ENCODE results near the gene DPYSL3.

Gene DPYSL3

GRCh38 chr5:147512659-147513379, 3.0 kb upstream of the DPYSL3 start:
- peak; percentile 26 for DNase-seq

- DNase-seq = no peak
These were observed 1.0 kb upstream of the DPYSL3 start for GRCh38 chr5:147510885-147511284.

DNA sequence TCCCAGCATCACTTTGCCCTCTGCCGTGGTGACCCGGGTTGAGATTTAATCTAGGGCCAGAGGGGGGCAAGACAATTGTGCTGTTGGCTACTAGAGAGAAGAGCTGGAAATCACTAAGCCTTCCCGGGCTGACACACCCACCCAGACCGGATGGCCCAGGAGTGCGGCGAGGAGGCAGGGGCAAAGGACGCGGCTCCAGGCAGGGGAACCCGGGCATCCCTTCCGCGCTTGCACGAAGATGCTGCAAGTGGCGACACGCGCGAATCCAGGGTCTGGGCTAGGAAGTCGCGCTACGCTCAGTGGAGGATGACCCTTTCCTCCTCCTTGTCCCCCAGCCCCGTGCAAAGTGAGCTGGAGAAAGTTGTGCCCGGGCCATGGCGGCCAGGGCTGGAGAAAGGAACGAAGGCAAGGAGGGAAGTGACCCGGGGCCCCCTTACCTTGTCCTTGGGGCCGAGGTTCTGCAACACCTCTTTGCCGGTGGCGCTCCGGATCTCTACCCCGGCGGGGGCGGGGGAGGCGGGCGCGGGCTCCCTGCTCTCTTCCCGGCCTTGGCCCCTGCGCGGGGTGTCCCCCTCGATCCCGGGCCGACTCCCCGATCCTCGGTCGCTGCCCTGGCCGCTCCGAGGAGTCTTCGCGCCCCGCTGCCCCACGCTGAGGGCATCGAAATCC, 693 bp downstream of the DPYSL3 start:
- DNase-seq = peak; percentile 49

- no peak for DNase-seq
These were observed 1.2 kb downstream of the DPYSL3 start for GRCh38 chr5:147508711-147509040.

- DNase-seq = no peak
These were observed 2.3 kb downstream of the DPYSL3 start for GRCh38 chr5:147507480-147508126.

DNA sequence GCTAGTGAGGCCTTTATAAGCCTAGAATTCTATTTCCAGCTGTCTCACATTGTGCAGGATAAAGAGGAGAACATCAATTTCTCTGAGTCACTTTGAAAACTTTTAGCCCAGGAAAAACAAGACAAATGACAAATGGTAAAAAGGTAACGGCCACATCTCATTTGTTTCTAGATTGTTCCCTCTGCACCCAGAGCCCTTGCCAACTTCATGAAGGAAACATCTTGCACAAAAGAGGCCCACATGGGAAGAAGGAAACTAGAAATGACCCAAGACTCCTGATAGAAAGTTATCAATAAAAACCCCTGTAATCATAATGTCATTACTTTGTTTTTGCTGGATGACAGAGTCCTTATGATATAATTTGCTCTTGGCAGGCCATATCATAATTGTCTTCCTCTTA, 5.3 kb downstream of the DPYSL3 start:
- no peak for DNase-seq

DNA sequence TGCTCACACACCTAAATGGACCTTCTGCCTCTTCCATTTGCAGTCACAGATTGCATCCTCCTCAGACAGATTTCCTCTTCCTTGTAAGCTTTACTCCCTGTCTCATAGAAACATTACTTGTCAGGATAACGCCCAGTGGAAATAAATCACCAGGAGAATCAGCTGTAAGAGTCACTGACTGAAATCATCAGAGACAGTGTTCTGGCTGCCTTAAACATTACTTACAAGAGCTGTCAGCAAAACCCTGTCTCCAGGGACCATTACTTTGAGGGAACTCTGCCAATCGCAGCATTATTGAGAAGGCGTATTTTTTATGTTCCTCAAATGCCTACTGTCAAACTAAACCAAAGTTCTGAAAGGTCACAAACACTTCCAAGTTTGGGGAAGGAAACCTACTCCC, 5.9 kb downstream of the DPYSL3 start:
- no peak for DNase-seq

DNA sequence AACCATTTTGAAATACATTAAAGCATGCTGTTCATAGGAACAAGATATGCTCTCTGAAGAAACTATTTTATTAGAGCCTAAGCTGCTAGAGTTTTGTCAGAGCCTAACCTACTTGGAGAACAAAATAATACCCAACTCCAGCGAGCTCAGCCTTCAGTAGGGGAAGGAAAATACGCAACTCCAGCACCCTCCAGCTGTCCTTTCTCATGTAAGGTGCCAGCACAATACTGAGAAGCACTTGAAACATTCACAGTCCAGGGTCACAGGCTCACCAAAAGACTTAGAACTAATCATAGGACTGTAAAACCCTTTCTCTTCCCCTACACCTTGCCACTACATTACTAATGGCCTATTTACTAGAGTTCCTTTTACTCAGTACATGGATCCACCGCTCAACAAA, 18.9 kb downstream of the DPYSL3 start:
- DNase-seq = no peak

- no peak for DNase-seq
These were observed 22.7 kb downstream of the DPYSL3 start for GRCh38 chr5:147487031-147487750.

- no peak for DNase-seq
These were observed 24.1 kb downstream of the DPYSL3 start for GRCh38 chr5:147485814-147486213.

GRCh38 chr5:147485046-147485445, 24.8 kb downstream of the DPYSL3 start:
- no peak for DNase-seq

GRCh38 chr5:147484708-147485020, 25.2 kb downstream of the DPYSL3 start:
- no peak for DNase-seq

DNA sequence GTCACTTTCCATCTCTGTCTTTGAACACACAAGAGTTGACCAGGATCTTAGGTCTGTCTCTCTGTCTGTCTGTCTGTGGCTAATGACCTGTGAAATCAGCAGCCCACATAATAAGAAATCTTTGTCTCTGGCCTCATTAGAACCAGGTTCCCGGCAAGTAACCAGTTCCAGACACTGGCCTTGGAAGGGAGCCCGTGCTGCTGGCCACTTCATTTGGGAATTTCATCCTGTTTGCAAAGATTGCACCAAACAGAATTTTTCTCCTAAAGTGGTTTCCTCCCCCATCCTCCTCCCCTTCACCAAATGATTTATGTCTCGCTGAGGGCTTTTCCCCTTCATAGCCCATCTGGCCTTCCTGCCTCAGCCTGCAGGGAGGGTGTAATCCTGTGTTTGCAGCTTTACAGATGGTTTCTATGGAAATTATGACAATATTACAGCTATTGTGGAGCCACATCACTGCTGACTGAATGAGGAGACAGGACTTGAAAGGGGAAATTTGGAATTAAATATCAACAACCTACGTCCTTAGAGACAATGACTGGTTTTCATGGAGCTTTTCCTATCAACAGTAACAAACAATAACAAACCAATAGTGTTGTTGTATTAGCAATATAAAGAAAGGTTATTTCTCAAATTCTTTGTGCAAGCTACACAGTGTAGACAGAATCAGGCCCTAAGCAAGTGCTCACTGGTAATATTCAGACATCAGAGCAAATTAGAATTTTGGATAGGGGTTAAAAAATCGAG, 25.7 kb downstream of the DPYSL3 start:
- DNase-seq = peak; percentile 82

GRCh38 chr5:147483188-147483790, 26.6 kb downstream of the DPYSL3 start:
- peak; percentile 91 for DNase-seq

DNA sequence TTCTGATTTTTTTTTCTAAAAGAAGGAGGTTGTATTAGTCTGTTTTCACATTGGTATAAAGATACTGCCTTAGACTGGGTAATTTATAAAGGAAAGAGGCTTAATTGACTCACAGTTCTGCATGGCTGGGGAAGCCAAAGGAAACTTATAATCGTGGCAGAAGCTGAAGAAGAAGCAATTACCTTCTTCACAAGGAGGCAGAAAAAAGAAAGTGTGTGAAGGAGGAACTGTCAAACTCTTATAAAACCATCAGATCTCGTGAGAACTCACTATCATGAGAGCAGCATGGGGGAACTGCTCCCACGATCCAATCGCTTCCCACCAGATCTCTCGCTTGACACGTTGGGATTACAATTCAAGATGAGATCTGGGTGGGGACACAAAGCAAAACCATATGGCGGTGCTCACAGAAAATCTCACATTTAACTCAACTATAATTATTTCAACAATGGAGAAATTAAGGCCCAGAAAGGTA, 27.1 kb downstream of the DPYSL3 start:
- DNase-seq = peak; percentile 83

DNA sequence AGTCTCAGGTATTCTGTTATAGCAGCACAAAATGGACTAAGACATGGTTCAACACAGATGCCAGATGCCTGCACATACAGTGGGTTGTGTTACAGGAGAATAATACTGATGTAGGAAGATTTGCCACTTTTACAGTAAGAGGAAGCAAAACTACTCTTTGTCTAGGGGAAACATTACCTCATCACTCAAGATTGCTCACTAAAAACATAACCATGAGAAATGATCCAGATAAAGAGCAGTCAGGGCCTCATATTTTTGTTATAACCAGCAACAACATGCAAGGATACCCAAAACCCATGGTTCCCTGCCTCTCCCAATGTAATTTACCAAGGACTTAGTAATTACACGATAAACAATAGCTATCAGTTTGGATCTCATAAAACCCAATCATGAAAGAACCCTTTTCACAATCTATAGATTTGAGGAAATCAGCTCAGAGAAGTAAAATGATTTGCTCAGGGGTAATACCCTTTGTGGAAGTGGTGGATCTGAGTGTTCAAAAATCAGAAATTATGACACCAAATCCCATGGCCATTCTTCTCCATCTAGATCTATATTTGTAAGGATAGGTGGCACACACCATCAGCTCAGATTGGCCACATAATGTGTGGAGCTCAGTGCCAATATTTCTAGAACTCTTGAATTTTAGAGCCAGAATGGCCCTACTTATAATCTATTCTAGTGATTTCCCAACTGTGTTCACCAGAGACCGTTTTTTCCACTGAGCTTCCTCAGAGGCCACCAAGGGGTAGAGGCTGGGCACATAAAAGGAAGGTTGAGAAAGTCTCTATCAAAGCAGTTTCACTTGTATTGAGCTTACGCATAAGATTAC, 27.8 kb downstream of the DPYSL3 start:
- peak; percentile 14 for DNase-seq

- DNase-seq = no peak
These were observed 28.5 kb downstream of the DPYSL3 start for GRCh38 chr5:147481376-147481775.

DNA sequence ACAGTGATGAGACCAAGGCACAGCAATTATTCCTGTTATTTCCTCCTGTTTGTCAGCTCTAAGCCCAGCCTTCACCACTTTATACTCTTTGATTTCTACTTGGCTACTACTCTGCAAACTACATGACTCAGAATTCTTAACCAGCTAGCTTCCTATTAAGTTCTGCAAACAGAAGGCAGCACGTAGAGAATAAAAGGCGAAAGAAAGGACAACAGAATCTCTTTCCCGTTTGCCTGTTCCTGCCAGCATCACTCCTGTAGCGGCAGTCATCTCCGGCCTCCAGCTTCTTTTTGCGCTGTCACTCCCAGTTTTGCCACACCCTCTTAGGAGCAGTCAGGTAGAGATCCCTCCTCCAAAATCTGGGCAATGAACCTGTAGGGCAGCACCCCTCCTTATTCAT, 29.9 kb downstream of the DPYSL3 start:
- DNase-seq = peak; percentile 22

- no peak for DNase-seq
These were observed 30.4 kb downstream of the DPYSL3 start for GRCh38 chr5:147479444-147479843.

GRCh38 chr5:147474140-147474539, 35.7 kb downstream of the DPYSL3 start:
- no peak for DNase-seq

DNA sequence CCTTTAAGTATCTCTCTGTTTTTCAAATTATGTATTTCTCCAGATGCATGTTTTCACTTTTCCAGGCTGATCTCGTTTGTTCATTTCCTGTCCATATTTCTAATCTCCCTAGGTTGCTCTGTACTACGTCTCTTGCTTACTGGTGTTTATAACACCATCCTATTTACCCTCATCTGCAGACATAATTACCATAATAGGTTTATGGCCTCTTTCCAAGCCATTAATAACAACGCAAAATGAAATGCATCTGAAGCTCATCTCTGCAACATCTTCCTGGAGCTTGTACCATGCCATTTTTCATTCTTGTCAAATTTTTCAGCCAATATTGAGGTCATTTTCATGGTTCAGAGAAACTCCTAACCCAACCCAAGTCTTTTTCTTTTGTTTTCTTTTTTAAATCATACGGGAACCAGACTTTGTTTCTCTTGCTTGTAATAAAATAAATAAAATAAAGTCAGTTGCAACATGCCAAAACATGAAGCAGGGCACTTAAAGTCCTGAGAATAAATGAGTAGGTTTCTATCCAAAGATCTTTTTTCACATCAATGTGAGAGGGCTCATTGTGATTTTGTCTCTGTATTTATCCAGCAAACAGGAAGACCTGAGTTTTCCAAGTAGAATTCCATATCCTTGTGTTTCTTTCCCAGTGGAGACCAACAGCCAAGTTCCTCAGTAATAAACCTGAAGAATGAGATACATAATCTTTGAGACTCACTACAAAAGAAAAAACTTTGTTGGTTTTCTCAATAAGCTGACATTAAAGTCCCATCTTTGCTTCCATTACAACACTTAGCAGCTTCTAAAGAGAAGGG, 37.0 kb downstream of the DPYSL3 start:
- DNase-seq = peak; percentile 17

Measured in NCI-H146 (cell line).